Hepatic stellate cell (primary cell): ENCODE measurements around the gene SPATS2L.

Experiments used
- DNase-seq: peaks from one replicate; pipeline ENCODE4 v3.0.0; 2011; ENCODE audit warnings: low spot score

The SPATS2L gene

GRCh38 chr2:200467806-200468681, 161.6 kb downstream of the SPATS2L start:
- DNase-seq = no peak

GRCh38 chr2:200469708-200470211, 163.3 kb downstream of the SPATS2L start:
- DNase-seq = no peak

- no peak for DNase-seq
Observed at GRCh38 chr2:200470230-200470629, 163.7 kb downstream of the SPATS2L start.

GRCh38 chr2:200471324-200471848, 164.9 kb downstream of the SPATS2L start:
- DNase-seq = peak; percentile 26

- no peak for DNase-seq
Observed at GRCh38 chr2:200471928-200472645, 165.6 kb downstream of the SPATS2L start.

GRCh38 chr2:200472853-200473464, 166.5 kb downstream of the SPATS2L start:
- DNase-seq = no peak

GRCh38 chr2:200475795-200476194, 169.3 kb downstream of the SPATS2L start:
- no peak for DNase-seq

GRCh38 chr2:200476836-200477235, 170.3 kb downstream of the SPATS2L start:
- DNase-seq = no peak

GRCh38 chr2:200477667-200478131, 171.2 kb downstream of the SPATS2L start:
- DNase-seq = no peak

GRCh38 chr2:200479692-200480265, 173.3 kb downstream of the SPATS2L start:
- DNase-seq = peak; percentile 49

- DNase-seq = no peak
Observed at GRCh38 chr2:200482194-200482593, 175.7 kb downstream of the SPATS2L start.

- DNase-seq = no peak
Observed at GRCh38 chr2:200483729-200484198, 177.3 kb downstream of the SPATS2L start.

GRCh38 chr2:200484934-200485333, 178.4 kb downstream of the SPATS2L start:
- no peak for DNase-seq

- no peak for DNase-seq
Observed at GRCh38 chr2:200486529-200486928, 180.0 kb downstream of the SPATS2L start.

- DNase-seq = no peak
Observed at GRCh38 chr2:200488169-200488568, 181.7 kb downstream of the SPATS2L start.

GRCh38 chr2:200490001-200490400, 183.5 kb downstream of the SPATS2L start:
- DNase-seq = no peak

- no peak for DNase-seq
Observed at GRCh38 chr2:200492656-200493055, 186.2 kb downstream of the SPATS2L start.

- DNase-seq = no peak
Observed at GRCh38 chr2:200494048-200494447, 187.6 kb downstream of the SPATS2L start.

GRCh38 chr2:200496696-200497095, 190.2 kb downstream of the SPATS2L start:
- no peak for DNase-seq

GRCh38 chr2:200498402-200499162, 192.1 kb downstream of the SPATS2L start:
- no peak for DNase-seq

- no peak for DNase-seq
Observed at GRCh38 chr2:200502196-200502595, 195.7 kb downstream of the SPATS2L start.
